HEK293 (cell line): ENCODE results near the gene C1orf74.

Source experiments
- CTCF ChIA-PET: fragments of 350-600 bp; formaldehyde crosslinking; extraction: SDS; loops from one replicate; lab custom pipeline; 2021; ENCODE audit warnings: antibody characterized with exemption; lab: Yijun Ruan, JAX
- POLR2A ChIA-PET: fragments of 300-600 bp; formaldehyde crosslinking; extraction: SDS; loops from one replicate; lab custom pipeline; 2020; ENCODE audit warnings: antibody characterized with exemption, inconsistent platforms; lab: Yijun Ruan, JAX
- H3K27ac ChIP-seq: fragments of 200-500 bp; sonication (Bioruptor generic); 2 replicates; pipeline ENCODE4 v1.5.1; 2014; ENCODE audit warnings: low read depth, low read length, control low read depth, inconsistent platforms; ENCODE audit errors: extremely low read depth
- H3K36me3 ChIP-seq, 2 experiments: fragments of 200-500 bp in 1 of 2; sonication (Bioruptor generic) in 1 of 2; 1 replicate in 1 of 2; 2 replicates in 1 of 2; pipeline ENCODE4 v1.5.1; 2014 to 2017; ENCODE audit warnings: inconsistent platforms in 2 of 2, low read length in 2 of 2; ENCODE audit not compliant: control insufficient read depth in 2 of 2, insufficient read depth in 1 of 2
- H3K4me1 ChIP-seq: fragments of 200-500 bp; sonication (Bioruptor generic); 2 replicates; pipeline ENCODE4 v1.5.1; 2014; ENCODE audit warnings: mild to moderate bottlenecking, low read length, inconsistent platforms; ENCODE audit not compliant: control insufficient read depth, insufficient read depth
- H3K4me3 ChIP-seq: 2 replicates; pipeline ENCODE4 v1.5.1; 2011; ENCODE audit warnings: low read depth, mild to moderate bottlenecking, control low read depth, low read length, moderate library complexity
- H3K9me3 ChIP-seq: fragments of 200-500 bp; sonication (Bioruptor generic); 2 replicates; pipeline ENCODE4 v1.5.1; 2014; ENCODE audit warnings: low read depth, low read length, inconsistent platforms; ENCODE audit not compliant: control insufficient read depth, insufficient read depth
- EGR2 ChIP-seq: fragments of 450-650 bp; formaldehyde crosslinking; IDR thresholded peaks from 2 replicates; pipeline ENCODE4 v1.5.1; 2016; ENCODE audit warnings: low read depth, missing biosample characterization, missing genetic modification characterization
- KLF8 ChIP-seq: fragments of 450-650 bp; formaldehyde crosslinking; IDR thresholded peaks from 2 replicates; pipeline ENCODE4 v1.5.1; 2016; ENCODE audit warnings: missing biosample characterization, missing genetic modification characterization
- KLF9 ChIP-seq: fragments of 450-650 bp; formaldehyde crosslinking; IDR thresholded peaks from 2 replicates; pipeline ENCODE4 v1.5.1; 2016; ENCODE audit warnings: missing biosample characterization, missing genetic modification characterization, low read depth
- SP2 ChIP-seq: fragments of 450-650 bp; formaldehyde crosslinking; IDR thresholded peaks from 2 replicates; pipeline ENCODE4 v1.5.1; 2016; ENCODE audit warnings: missing biosample characterization, missing genetic modification characterization
- SP3 ChIP-seq: fragments of 450-650 bp; formaldehyde crosslinking; IDR thresholded peaks from 2 replicates; pipeline ENCODE4 v1.5.1; 2016; ENCODE audit warnings: missing biosample characterization, missing genetic modification characterization
- ZBTB17 ChIP-seq: fragments of 450-650 bp; formaldehyde crosslinking; IDR thresholded peaks from 2 replicates; pipeline ENCODE4 v1.5.1; 2016; ENCODE audit warnings: missing biosample characterization, missing genetic modification characterization
- ZEB2 ChIP-seq: fragments of 450-650 bp; formaldehyde crosslinking; IDR thresholded peaks from 2 replicates; pipeline ENCODE4 v1.5.1; 2016; ENCODE audit warnings: missing biosample characterization, missing genetic modification characterization
- ZFHX2 ChIP-seq: fragments of 450-650 bp; formaldehyde crosslinking; conservative IDR thresholded peaks from 2 replicates; pipeline ENCODE4 v1.5.1; 2016; ENCODE audit warnings: missing biosample characterization, missing genetic modification characterization
- ZFP37 ChIP-seq: fragments of 450-650 bp; formaldehyde crosslinking; IDR thresholded peaks from 2 replicates; pipeline ENCODE4 v1.5.1; 2016; ENCODE audit warnings: missing biosample characterization, missing genetic modification characterization
- ZFP69B ChIP-seq: fragments of 450-650 bp; formaldehyde crosslinking; IDR thresholded peaks from 2 replicates; pipeline ENCODE4 v1.5.1; 2016; ENCODE audit warnings: missing biosample characterization, missing genetic modification characterization
- ZIC2 ChIP-seq: fragments of 450-650 bp; formaldehyde crosslinking; IDR thresholded peaks from 2 replicates; pipeline ENCODE4 v1.5.1; 2016; ENCODE audit warnings: missing biosample characterization, missing genetic modification characterization
- ZNF146 ChIP-seq: fragments of 450-650 bp; formaldehyde crosslinking; IDR thresholded peaks from 2 replicates; pipeline ENCODE4 v1.5.1; 2016; ENCODE audit warnings: missing biosample characterization, missing genetic modification characterization
- ZNF2 ChIP-seq: fragments of 450-650 bp; formaldehyde crosslinking; IDR thresholded peaks from 2 replicates; pipeline ENCODE4 v1.5.1; 2016; ENCODE audit warnings: missing biosample characterization, missing genetic modification characterization
- ZNF223 ChIP-seq: fragments of 450-650 bp; formaldehyde crosslinking; IDR thresholded peaks from 2 replicates; pipeline ENCODE4 v1.5.1; 2016; ENCODE audit warnings: missing biosample characterization, missing genetic modification characterization
- ZNF335 ChIP-seq: fragments of 450-650 bp; formaldehyde crosslinking; conservative IDR thresholded peaks from 2 replicates; pipeline ENCODE4 v1.5.1; 2016; ENCODE audit warnings: missing biosample characterization, missing genetic modification characterization
- ZNF366 ChIP-seq: fragments of 450-650 bp; formaldehyde crosslinking; conservative IDR thresholded peaks from 2 replicates; pipeline ENCODE4 v1.5.1; 2016; ENCODE audit warnings: missing biosample characterization, missing genetic modification characterization
- ZNF501 ChIP-seq: fragments of 450-650 bp; formaldehyde crosslinking; IDR thresholded peaks from 2 replicates; pipeline ENCODE4 v1.5.1; 2016; ENCODE audit warnings: missing biosample characterization, missing genetic modification characterization
- ZNF561 ChIP-seq: fragments of 450-650 bp; IDR thresholded peaks from 2 replicates; pipeline ENCODE4 v1.5.1; 2018; ENCODE audit warnings: missing biosample characterization, missing genetic modification characterization, borderline replicate concordance
- ZNF660 ChIP-seq: fragments of 450-650 bp; IDR thresholded peaks from 2 replicates; pipeline ENCODE4 v1.5.1; 2018; ENCODE audit warnings: missing biosample characterization, mild to moderate bottlenecking, missing genetic modification characterization
- ZNF707 ChIP-seq: fragments of 450-650 bp; formaldehyde crosslinking; IDR thresholded peaks from 2 replicates; pipeline ENCODE4 v1.5.1; 2016; ENCODE audit warnings: missing biosample characterization, missing genetic modification characterization
- ZNF76 ChIP-seq: fragments of 450-650 bp; formaldehyde crosslinking; IDR thresholded peaks from 2 replicates; pipeline ENCODE4; 2016; ENCODE audit warnings: low read depth, missing biosample characterization, missing genetic modification characterization, borderline replicate concordance
- ZNF830 ChIP-seq: fragments of 450-650 bp; IDR thresholded peaks from 2 replicates; pipeline ENCODE4 v1.5.0; 2018; ENCODE audit warnings: missing biosample characterization, missing genetic modification characterization, low read depth, mild to moderate bottlenecking, moderate library complexity
- ZSCAN5A ChIP-seq: fragments of 450-650 bp; formaldehyde crosslinking; IDR thresholded peaks from 2 replicates; pipeline ENCODE4 v1.5.1; 2016; ENCODE audit warnings: missing biosample characterization, missing genetic modification characterization
- TF ChIP-seq, protein P1 (sequence below): fragments of 450-650 bp; formaldehyde crosslinking; IDR thresholded peaks from 2 replicates; pipeline ENCODE4 v1.5.1; 2016; ENCODE audit warnings: missing biosample characterization, missing genetic modification characterization, low read depth
- TF ChIP-seq, protein P2 (sequence below): fragments of 450-650 bp; formaldehyde crosslinking; IDR thresholded peaks from 2 replicates; pipeline ENCODE4 v1.5.1; 2016; ENCODE audit warnings: missing biosample characterization, missing genetic modification characterization
- TF ChIP-seq, protein P3 (sequence below): fragments of 450-650 bp; formaldehyde crosslinking; IDR thresholded peaks from 2 replicates; pipeline ENCODE4 v1.5.1; 2016; ENCODE audit warnings: missing biosample characterization, missing genetic modification characterization

The C1orf74 gene

GRCh38 chr1:209807509-209807908 lies 23.1 kb upstream of the C1orf74 start:
- ChIA-PET CTCF (interaction anchor here (0.6 to 7.5 kb wide), 3 partner anchors 8 to 182 kb away, joined by 3 to 111 read pairs (median 4); no protein-coding TSS in a partner anchor), POLR2A (interaction anchor here (0.6 to 4.1 kb wide), 6 partner anchors 12 to 33 kb away, joined by 3 to 21 read pairs (median 12); partner anchors contain the start of genes C1orf74 and UTP25)
- TF ChIP-seq, protein P1, sequence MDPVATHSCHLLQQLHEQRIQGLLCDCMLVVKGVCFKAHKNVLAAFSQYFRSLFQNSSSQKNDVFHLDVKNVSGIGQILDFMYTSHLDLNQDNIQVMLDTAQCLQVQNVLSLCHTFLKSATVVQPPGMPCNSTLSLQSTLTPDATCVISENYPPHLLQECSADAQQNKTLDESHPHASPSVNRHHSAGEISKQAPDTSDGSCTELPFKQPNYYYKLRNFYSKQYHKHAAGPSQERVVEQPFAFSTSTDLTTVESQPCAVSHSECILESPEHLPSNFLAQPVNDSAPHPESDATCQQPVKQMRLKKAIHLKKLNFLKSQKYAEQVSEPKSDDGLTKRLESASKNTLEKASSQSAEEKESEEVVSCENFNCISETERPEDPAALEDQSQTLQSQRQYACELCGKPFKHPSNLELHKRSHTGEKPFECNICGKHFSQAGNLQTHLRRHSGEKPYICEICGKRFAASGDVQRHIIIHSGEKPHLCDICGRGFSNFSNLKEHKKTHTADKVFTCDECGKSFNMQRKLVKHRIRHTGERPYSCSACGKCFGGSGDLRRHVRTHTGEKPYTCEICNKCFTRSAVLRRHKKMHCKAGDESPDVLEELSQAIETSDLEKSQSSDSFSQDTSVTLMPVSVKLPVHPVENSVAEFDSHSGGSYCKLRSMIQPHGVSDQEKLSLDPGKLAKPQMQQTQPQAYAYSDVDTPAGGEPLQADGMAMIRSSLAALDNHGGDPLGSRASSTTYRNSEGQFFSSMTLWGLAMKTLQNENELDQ (tag by site-specific recombination), result no peak
- TF ChIP-seq ZFHX2 (tag by site-specific recombination) (0 out of 2 replicates have a peak, but pooled peaks have one; percentile 14), EGR2 (tag by site-specific recombination) (peak; percentile 54)
- Histone ChIP-seq H3K27ac (no peak overlapping the region), H3K4me3 (no peak overlapping the region), H3K36me3 (no peaks in the 10 kb centered on the region), H3K9me3 (no peaks in the 10 kb centered on the region), H3K4me1 (peaks cover 9% of the 10 kb centered on the region)

DNA sequence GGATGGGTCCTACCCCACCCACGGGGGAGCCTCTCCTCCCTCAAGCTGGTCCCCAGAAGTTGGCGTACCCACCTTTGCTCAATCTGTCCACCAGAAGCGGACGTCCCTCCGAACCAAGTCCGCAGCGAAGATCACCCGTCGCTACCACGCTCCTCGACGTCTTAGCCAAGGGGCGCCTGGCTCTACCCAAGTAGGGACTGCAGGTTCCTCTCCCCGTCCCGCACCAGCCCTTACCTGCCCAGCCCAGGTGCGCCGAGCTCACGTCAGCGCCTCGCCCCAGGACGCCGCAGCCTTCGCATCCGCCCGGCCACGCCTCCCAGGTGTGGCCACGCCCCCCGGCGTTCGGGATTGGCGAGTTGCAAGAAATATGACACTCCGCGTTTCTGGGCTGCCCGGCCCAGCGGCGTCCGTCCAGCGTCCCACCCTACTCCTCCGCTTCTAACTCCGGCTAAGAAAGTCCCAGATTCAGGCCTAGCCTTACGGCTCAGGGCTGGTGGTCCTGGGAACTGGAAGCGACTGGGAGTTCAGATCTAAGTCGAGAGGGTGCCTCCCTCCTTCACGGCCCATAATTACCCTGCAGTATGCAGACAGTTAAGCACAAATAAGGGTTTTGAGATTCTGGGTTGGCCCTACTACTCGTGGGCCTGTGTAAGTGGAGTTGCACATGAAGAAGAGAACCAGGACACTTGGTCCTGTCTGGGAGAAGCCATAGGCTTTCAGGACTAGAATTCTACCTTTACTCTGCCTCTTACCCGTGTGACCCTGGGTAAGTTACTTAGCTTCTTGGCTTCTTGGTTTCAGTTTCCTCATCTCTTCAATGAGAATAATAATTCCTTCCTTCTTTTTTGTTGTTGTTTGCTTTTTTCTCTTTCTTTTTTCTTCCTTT lies 21.8 kb upstream of the C1orf74 start, which contains the start of gene IRF6:
TSS of gene IRF6 (minus strand) at position 268 of the 886 bp plus-strand sequence. CDS start 4,729 bp downstream, outside the sequence.
- Histone ChIP-seq H3K36me3 (no peaks in the 10 kb centered on the region), H3K9me3 (no peaks in the 10 kb centered on the region), H3K27ac (peak within 1 kb of the TSS; percentile 78), H3K4me3 (peak within 1 kb of the TSS; percentile 85), H3K4me1 (peaks cover 19% of the 10 kb centered on the region)
- CTCF ChIA-PET, result interaction anchor here (1.1 to 7.5 kb wide), 3 partner anchors 9 to 58 kb away, joined by 4 to 111 read pairs (median 4); no protein-coding TSS in a partner anchor
- POLR2A ChIA-PET, result interaction anchor here (0.7 to 4.1 kb wide), 6 partner anchors 9 to 59 kb away, joined by 3 to 21 read pairs (median 12); partner anchors contain the start of genes C1orf74 and UTP25
- TF ChIP-seq ZNF366 (peak; percentile 41; the same call in 1 of the 2 replicates), KLF9 (tag by site-specific recombination) (0 out of 2 replicates have a peak, but pooled peaks have one; percentile 22), KLF8 (peak; percentile 43; the same call in 1 of the 2 replicates), ZIC2 (tag by site-specific recombination) (no peak), ZFP37 (tag by site-specific recombination) (peak; percentile 77; the same call in 1 of the 2 replicates), ZFP69B (tag by site-specific recombination) (peak; percentile 40; the same call in 1 of the 2 replicates), ZBTB17 (tag by site-specific recombination) (peak; percentile 57), SP3 (tag by site-specific recombination) (peak; percentile 48; the same call in 1 of the 2 replicates), SP2 (tag by site-specific recombination) (peak; percentile 64), ZNF2 (tag by site-specific recombination) (peak; percentile 70), ZNF501 (tag by site-specific recombination) (peak; percentile 87; the same call in 1 of the 2 replicates), ZNF660 (tag by site-specific recombination) (no peak), ZNF707 (tag by site-specific recombination) (no peak), ZNF335 (0 out of 2 replicates have a peak, but pooled peaks have one; percentile 15), ZNF223 (tag by site-specific recombination) (no peak), ZNF561 (tag by site-specific recombination) (0 out of 2 replicates have a peak, but pooled peaks have one; percentile 33), ZNF76 (peak; percentile 32; the same call in 1 of the 2 replicates), ZNF830 (tag by site-specific recombination) (no peak), ZNF146 (no peak), ZSCAN5A (no peak), ZEB2 (peak; percentile 84)
- TF ChIP-seq, protein P2, sequence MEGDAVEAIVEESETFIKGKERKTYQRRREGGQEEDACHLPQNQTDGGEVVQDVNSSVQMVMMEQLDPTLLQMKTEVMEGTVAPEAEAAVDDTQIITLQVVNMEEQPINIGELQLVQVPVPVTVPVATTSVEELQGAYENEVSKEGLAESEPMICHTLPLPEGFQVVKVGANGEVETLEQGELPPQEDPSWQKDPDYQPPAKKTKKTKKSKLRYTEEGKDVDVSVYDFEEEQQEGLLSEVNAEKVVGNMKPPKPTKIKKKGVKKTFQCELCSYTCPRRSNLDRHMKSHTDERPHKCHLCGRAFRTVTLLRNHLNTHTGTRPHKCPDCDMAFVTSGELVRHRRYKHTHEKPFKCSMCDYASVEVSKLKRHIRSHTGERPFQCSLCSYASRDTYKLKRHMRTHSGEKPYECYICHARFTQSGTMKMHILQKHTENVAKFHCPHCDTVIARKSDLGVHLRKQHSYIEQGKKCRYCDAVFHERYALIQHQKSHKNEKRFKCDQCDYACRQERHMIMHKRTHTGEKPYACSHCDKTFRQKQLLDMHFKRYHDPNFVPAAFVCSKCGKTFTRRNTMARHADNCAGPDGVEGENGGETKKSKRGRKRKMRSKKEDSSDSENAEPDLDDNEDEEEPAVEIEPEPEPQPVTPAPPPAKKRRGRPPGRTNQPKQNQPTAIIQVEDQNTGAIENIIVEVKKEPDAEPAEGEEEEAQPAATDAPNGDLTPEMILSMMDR (tag by site-specific recombination), result no peak
- TF ChIP-seq, protein P3, sequence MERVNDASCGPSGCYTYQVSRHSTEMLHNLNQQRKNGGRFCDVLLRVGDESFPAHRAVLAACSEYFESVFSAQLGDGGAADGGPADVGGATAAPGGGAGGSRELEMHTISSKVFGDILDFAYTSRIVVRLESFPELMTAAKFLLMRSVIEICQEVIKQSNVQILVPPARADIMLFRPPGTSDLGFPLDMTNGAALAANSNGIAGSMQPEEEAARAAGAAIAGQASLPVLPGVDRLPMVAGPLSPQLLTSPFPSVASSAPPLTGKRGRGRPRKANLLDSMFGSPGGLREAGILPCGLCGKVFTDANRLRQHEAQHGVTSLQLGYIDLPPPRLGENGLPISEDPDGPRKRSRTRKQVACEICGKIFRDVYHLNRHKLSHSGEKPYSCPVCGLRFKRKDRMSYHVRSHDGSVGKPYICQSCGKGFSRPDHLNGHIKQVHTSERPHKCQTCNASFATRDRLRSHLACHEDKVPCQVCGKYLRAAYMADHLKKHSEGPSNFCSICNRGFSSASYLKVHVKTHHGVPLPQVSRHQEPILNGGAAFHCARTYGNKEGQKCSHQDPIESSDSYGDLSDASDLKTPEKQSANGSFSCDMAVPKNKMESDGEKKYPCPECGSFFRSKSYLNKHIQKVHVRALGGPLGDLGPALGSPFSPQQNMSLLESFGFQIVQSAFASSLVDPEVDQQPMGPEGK (tag by site-specific recombination), result no peak
